DND-41 (cell line): ENCODE results near the gene ZNF789.

Experiments used
- CTCF ChIP-seq: IDR thresholded peaks from 2 replicates; pipeline ENCODE4 v1.5.1; 2012; ENCODE audit warnings: borderline replicate concordance, low read length, moderate library complexity, mild to moderate bottlenecking; ENCODE audit not compliant: poor library complexity, severe bottlenecking; ENCODE audit errors: extremely low read depth
- EZH2 ChIP-seq: IDR thresholded peaks from 3 replicates; pipeline ENCODE4 v1.6.1; 2012; ENCODE audit warnings: borderline replicate concordance, low read depth, mild to moderate bottlenecking, moderate library complexity, low read length, inconsistent platforms; ENCODE audit not compliant: severe bottlenecking

DNA sequence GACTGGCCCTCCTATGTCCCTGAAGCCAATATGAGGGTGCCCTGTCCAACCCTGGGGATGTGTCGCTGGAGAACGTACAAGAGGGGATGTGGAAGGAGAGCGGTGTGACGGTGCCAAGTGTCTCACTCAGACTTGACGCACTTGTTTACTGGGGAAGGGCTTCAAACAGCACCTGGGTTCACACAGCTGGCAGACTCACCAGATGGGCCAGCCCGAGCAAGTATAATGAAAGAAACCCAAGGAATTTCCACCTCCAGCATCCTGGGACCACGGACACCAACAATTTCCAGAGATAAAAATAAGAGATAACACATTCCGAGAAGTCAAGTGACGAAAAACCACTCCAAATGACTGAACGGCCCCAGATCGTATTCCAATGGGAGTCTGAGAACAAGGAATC is 12.0 kb upstream of the ZNF789 start:
- TF ChIP-seq CTCF, result no peak
- TF ChIP-seq EZH2, result no peak
